HUES6 (cell line): Measurements from ENCODE around the gene DUSP2.

Experiments
- H3K27ac ChIP-seq: 2 replicates; pipeline ENCODE4 v1.7.0; 2013; ENCODE audit warnings: low read depth, mild to moderate bottlenecking, low read length, inconsistent platforms
- H3K27me3 ChIP-seq: 2 replicates; pipeline ENCODE4 v1.6.1; 2013; ENCODE audit warnings: low read length; ENCODE audit not compliant: control insufficient read depth, insufficient read depth
- H3K36me3 ChIP-seq: 2 replicates; pipeline ENCODE4 v1.6.1; 2013; ENCODE audit warnings: low read length; ENCODE audit not compliant: control insufficient read depth, insufficient read depth
- H3K4me1 ChIP-seq: 2 replicates; pipeline ENCODE4 v1.6.1; 2013; ENCODE audit warnings: low read length; ENCODE audit not compliant: control insufficient read depth, insufficient read depth
- H3K4me3 ChIP-seq: 2 replicates; pipeline ENCODE4 v1.5.1; 2013; ENCODE audit warnings: low read depth, low read length
- H3K9ac ChIP-seq: one replicate; pipeline ENCODE4 v1.6.1; 2013; ENCODE audit warnings: mild to moderate bottlenecking, low read length
- H3K9me3 ChIP-seq: 2 replicates; pipeline ENCODE4 v1.6.1; 2013; ENCODE audit warnings: low read depth, low read length; ENCODE audit not compliant: control insufficient read depth, insufficient read depth

DUSP2 gene

DNA sequence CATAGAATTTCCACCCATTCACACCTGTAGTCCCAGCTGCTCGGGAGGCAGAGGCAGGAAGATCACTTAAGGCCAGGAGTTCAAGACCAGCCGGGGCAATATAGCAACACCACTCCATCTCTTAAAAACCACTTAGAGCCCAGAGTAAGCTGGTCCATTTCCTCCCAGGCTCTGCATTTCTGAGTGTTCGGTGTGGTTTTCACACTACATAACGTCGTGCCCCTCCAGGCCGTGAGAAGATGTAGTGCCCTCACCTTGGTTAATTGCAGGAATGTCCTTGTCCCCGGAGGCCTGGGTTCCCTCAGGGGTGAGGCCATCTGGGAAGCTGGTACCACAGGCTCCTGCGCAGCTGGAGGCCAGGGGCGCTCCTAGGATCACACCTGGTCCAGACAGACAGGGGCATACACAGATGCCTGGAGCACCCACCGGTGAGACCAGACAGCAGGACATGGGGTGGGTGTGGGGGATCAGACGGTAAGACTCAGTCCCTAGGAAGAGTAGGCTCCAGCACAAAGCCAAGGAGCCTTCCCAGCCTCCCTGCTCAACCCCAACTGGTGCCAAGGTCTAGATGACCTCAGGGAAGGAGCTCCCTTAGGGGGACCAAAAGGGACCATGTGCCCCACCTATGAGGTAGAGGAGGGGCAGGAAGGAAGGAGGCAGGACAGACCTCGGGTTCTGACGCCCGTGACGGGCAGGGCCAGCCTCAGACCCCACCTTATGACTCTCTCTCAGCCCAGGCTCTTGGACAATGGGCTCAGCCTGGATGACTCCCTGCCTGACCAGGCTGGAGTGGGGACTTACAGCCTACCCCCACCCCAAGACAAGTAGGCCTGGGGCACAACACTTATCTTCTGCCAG, 7.7 kb downstream of the DUSP2 start:
- Histone ChIP-seq H3K27me3 (peaks cover 16% of the 10 kb centered on the region; the same call in 1 of the 2 replicates), H3K4me3 (no peak overlapping the region), H3K9me3 (no peaks in the 10 kb centered on the region), H3K36me3 (no peaks in the 10 kb centered on the region), H3K4me1 (peaks cover 4% of the 10 kb centered on the region), H3K9ac (no peak overlapping the region), H3K27ac (no peak overlapping the region)

DNA sequence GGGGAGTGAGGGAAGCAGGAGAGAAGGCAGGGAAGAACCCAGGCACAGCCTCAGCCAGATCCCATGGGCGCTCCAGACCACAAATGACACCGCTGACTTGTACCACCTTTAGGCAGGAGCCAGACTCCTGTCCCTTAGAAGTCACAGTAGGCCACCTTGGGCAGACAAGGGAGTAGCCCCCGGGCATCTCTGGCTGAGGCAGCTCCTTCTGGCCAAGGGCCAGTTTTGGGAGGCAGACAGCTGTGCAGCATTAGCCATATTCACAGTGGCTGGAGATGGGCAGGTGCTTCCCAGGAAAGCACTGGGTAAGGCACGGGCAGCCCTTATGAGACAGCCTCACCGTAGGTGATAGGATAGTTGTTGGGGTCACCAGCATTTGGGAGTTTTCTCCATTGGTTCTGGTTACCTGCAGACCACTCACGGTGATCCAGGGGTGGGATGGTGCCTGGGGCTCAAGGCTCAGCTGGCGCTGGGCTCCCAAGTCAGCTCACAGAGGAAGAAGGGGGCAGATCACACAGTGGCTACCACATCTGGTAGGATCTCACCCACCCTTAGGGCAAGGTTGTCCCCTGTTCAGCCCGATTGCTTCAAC, 9.0 kb downstream of the DUSP2 start:
- Histone ChIP-seq H3K4me1 (peaks cover 4% of the 10 kb centered on the region), H3K27me3 (peaks cover 16% of the 10 kb centered on the region; the same call in 1 of the 2 replicates), H3K27ac (no peak overlapping the region), H3K36me3 (no peaks in the 10 kb centered on the region), H3K4me3 (no peak overlapping the region), H3K9me3 (no peaks in the 10 kb centered on the region), H3K9ac (no peak overlapping the region)

GRCh38 chr2:96135621-96136020, 9.6 kb downstream of the DUSP2 start:
- H3K4me1 ChIP-seq: peaks cover 4% of the 10 kb centered on the region
- no peak overlapping the region for H3K9ac ChIP-seq
- H3K36me3 ChIP-seq: no peaks in the 10 kb centered on the region
- H3K9me3 ChIP-seq: no peaks in the 10 kb centered on the region
- H3K27me3 ChIP-seq: peaks cover 17% of the 10 kb centered on the region; the same call in 1 of the 2 replicates
- no peak overlapping the region for H3K4me3 ChIP-seq
- H3K27ac ChIP-seq: no peak overlapping the region

DNA sequence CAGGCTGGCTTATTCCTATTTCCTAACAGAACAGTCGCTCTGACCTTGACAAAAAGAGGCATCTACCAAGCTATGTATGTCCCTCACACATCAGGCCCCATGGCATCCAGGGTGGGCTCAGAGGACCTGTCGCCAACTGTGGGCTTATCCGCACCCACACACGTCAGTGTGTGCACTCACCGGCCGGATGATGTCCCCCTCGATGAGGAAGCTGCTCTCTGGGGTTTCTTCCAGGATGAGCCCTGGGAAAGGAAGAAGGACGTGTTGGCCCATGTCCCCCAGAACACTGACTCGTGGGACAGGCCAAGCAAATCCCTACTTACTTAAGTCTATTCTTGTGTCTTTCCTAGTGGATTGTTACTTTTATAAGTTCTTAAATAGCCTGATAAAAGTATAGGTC, 10.1 kb downstream of the DUSP2 start:
- H3K4me1 ChIP-seq: peaks cover 4% of the 10 kb centered on the region
- H3K27ac ChIP-seq: no peak overlapping the region
- H3K27me3 ChIP-seq: peaks cover 21% of the 10 kb centered on the region; the same call in 1 of the 2 replicates
- H3K9ac ChIP-seq: no peak overlapping the region
- H3K9me3 ChIP-seq: no peaks in the 10 kb centered on the region
- no peak overlapping the region for H3K4me3 ChIP-seq
- no peaks in the 10 kb centered on the region for H3K36me3 ChIP-seq

GRCh38 chr2:96134421-96134820, 10.8 kb downstream of the DUSP2 start:
- H3K36me3 ChIP-seq: no peaks in the 10 kb centered on the region
- H3K9me3 ChIP-seq: no peaks in the 10 kb centered on the region
- H3K9ac ChIP-seq: no peak overlapping the region
- H3K27ac ChIP-seq: no peak overlapping the region
- peaks cover 4% of the 10 kb centered on the region for H3K4me1 ChIP-seq
- H3K27me3 ChIP-seq: peaks cover 24% of the 10 kb centered on the region; the same call in 1 of the 2 replicates
- no peak overlapping the region for H3K4me3 ChIP-seq

DNA sequence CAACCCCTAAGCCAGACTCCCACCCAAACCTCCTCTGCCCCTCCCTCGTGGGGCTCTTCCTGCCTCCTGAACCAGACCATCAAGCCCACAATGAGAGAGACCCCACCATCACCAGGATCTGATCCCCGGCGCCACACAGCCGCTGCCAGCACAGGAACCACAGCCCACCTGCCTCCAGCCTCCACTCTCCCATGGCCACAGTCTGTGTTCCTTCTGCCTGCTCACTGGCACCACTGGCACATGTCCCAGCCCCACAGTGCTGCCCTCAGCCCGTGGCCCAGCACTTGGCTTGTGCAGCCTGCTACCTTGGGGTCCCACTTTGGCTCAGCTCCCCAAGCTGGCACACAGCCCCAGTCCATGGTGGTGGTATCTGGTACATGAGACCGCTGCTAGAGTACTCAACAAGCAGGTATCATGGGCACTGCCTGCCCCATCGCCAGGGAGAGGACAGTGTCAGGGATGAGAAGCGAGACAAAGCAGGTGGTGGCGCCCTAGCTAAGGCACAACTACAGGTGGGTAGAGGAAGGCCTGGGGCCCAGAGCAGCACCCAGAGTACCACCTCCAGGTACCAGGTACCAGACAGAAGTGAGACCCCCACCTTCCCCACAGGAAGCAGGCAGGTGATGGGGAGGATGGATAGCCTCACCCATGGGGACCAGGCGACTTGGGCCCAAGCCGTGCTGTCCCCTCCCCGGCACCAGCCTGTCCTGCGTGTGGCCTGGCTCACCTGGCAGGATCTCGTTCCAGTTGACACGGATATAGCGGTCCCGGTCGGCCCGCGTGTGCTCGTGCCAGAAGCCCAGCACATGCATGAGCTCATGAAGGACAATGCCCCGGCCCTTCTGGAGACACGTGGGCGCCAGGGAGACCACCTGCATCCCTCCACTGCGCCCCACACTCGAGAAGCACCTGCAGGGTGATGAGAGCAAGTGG, 13.2 kb downstream of the DUSP2 start:
- H3K4me3 ChIP-seq: no peak overlapping the region
- H3K36me3 ChIP-seq: no peaks in the 10 kb centered on the region
- no peaks in the 10 kb centered on the region for H3K4me1 ChIP-seq
- H3K9me3 ChIP-seq: no peaks in the 10 kb centered on the region
- peaks cover 16% of the 10 kb centered on the region; the same call in 1 of the 2 replicates for H3K27me3 ChIP-seq
- no peak overlapping the region for H3K9ac ChIP-seq
- H3K27ac ChIP-seq: no peak overlapping the region

DNA sequence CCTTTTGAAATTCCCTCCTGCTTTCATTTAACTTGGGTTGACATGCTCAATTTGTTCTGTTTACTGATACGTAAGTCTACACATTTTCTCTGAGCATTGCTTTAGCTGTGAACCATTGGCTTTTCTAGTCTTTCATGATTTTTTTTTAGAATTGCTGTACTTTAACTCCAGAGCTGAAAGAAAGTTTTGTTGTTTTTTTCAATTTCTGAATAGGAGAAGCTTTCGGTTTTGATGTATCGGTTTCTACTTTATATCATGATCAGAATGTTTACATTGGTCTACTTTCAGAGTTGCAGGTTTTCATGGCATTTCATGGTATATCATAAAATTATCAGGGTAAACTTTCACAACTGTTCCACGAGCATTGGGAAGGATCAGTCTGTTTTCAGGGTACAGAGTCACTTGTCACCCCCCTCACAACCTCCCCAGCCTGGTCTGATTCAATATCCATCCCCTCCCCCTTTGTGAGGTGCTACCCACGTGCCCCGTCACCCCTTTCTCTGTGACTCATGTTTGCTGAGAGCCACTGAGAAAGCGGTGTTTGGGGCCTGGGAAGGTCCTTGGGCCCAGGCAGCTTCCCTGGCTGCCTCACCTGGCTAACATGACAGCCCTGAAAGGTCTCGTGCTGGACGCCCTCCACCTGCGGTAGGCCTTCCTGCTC, 14.0 kb downstream of the DUSP2 start:
- Histone ChIP-seq H3K27ac (no peak overlapping the region), H3K9ac (no peak overlapping the region), H3K4me3 (no peak overlapping the region), H3K4me1 (no peaks in the 10 kb centered on the region), H3K27me3 (peaks cover 16% of the 10 kb centered on the region; the same call in 1 of the 2 replicates), H3K9me3 (no peaks in the 10 kb centered on the region), H3K36me3 (no peaks in the 10 kb centered on the region)

DNA sequence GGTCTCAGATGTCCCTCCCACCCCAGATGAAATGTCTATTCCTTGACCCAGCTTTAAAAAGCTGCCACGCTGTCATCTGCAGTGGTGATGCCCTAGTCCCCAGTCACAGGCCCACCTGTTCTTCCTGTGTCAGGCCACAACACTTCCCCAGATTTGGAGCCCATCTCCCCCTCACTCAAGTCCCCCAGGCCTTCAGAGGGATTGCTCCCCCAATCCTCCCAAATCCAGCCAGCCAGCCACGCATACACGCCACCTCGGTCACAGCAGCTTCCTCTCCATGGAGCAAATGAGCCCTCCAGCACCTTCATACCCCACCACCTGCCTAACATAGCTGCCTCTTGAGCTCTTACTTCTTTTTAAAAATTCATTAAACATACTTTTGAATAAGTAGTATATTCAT, 14.8 kb downstream of the DUSP2 start:
- no peaks in the 10 kb centered on the region for H3K4me1 ChIP-seq
- no peaks in the 10 kb centered on the region for H3K9me3 ChIP-seq
- H3K4me3 ChIP-seq: no peak overlapping the region
- H3K27ac ChIP-seq: no peak overlapping the region
- H3K9ac ChIP-seq: no peak overlapping the region
- no peaks in the 10 kb centered on the region for H3K36me3 ChIP-seq
- H3K27me3 ChIP-seq: peaks cover 8% of the 10 kb centered on the region; the same call in 1 of the 2 replicates

- H3K36me3 ChIP-seq: no peaks in the 10 kb centered on the region
- H3K4me3 ChIP-seq: no peak overlapping the region
- H3K27me3 ChIP-seq: peaks cover 8% of the 10 kb centered on the region; the same call in 1 of the 2 replicates
- no peaks in the 10 kb centered on the region for H3K4me1 ChIP-seq
- no peak overlapping the region for H3K9ac ChIP-seq
- H3K9me3 ChIP-seq: no peaks in the 10 kb centered on the region
- no peak overlapping the region for H3K27ac ChIP-seq
Measured at GRCh38 chr2:96129528-96130120, 15.6 kb downstream of the DUSP2 start.

DNA sequence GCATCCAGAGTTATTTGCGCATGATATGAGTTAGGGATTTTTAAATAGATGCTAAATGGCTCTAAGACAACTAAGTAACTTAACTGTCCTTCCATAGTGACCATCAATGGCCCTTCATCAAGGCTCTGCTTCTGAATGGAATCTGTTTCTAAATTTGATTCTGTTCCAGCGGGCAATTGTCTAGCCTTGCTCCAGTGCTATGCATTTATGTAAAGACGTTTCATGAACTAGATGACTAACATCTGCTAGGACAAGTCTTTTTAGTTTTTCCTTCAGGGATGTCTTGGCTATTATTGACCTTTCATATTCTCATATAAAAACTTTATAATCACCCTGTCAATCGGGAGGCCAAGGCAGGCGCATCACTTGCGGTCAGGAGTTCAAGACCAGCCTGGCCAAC, 16.8 kb downstream of the DUSP2 start:
- Histone ChIP-seq H3K4me1 (no peaks in the 10 kb centered on the region), H3K9ac (no peak overlapping the region), H3K4me3 (no peak overlapping the region), H3K9me3 (no peaks in the 10 kb centered on the region), H3K27ac (no peak overlapping the region), H3K36me3 (no peaks in the 10 kb centered on the region), H3K27me3 (peaks cover 8% of the 10 kb centered on the region; the same call in 1 of the 2 replicates)
